Endothelial cell of umbilical vein (primary cell): ENCODE measurements around the gene TTLL7. TPM values are rescaled to one million over a fixed set of nuclear protein-coding genes. Genes with fewer than 3 reads are reported as not detected.

Experiments
- BruUV-seq: library from RNA; stranded (reverse); fragments of 400-500 nt; replicated peaks from 2 replicates; lab custom pipeline; 2021; lab: Mats Ljungman, UMichigan
- CTCF ChIA-PET: fragments of 300-600, 350-600 bp; sonication (Branson Sonifier 250); formaldehyde crosslinking; loops from one replicate; lab custom pipeline; 2021; ENCODE audit warnings: antibody characterized with exemption, inconsistent platforms; lab: Charles Lee
- POLR2A ChIA-PET: fragments of 300-600, 350-600 bp; sonication (Branson Sonifier 250); formaldehyde crosslinking; loops from one replicate; lab custom pipeline; 2021; ENCODE audit warnings: antibody characterized with exemption, inconsistent platforms; lab: Charles Lee
- DNase-seq: peaks from one replicate; pipeline ENCODE4 v3.0.0-alpha.2; 2011; ENCODE audit warnings: low read depth, low spot score
- FAIRE-seq: peaks from 2 replicates; lab custom pipeline; 2011; peaks lifted over from hg19 to GRCh38; lab: Jason Lieb, UNC
- H2AFZ ChIP-seq: 2 replicates; pipeline ENCODE4 v1.6.0; 2012; ENCODE audit warnings: low read depth, low read length, control low read depth, inconsistent platforms
- H3K27ac ChIP-seq: 2 replicates; pipeline ENCODE4 v1.5.1; 2011; ENCODE audit warnings: low read depth, mild to moderate bottlenecking, control low read depth, low read length, moderate library complexity; ENCODE audit not compliant: insufficient read depth
- H3K27me3 ChIP-seq, 2 experiments: 2 replicates each; pipeline versions ENCODE4 v1.6.0 to v1.6.1; 2011; ENCODE audit warnings: low read length in 2 of 2, mixed read lengths in 1 of 2; ENCODE audit not compliant: control insufficient read depth in 2 of 2, insufficient read depth in 2 of 2
- H3K36me3 ChIP-seq, 2 experiments: 2 replicates in 1 of 2; 3 replicates in 1 of 2; pipeline ENCODE4 v1.5.1; 2011; ENCODE audit warnings: low read length in 2 of 2, mild to moderate bottlenecking in 1 of 2, moderate library complexity in 1 of 2; ENCODE audit not compliant: control insufficient read depth in 2 of 2, insufficient read depth in 2 of 2; ENCODE audit errors: extremely low read depth in 1 of 2
- H3K4me1 ChIP-seq: 3 replicates; pipeline ENCODE4 v1.5.1; 2011; ENCODE audit warnings: mild to moderate bottlenecking, low read length; ENCODE audit not compliant: control insufficient read depth, insufficient read depth; ENCODE audit errors: extremely low read depth
- H3K4me2 ChIP-seq: 2 replicates; pipeline ENCODE4 v1.6.1; 2011; ENCODE audit warnings: low read length, control low read depth, mixed read lengths; ENCODE audit not compliant: insufficient read depth
- H3K4me3 ChIP-seq, 3 experiments: fragments of 200-600 bp in 1 of 3; sonication (generic), shearing (Covaris generic) in 1 of 3; replicated peaks in 1 of 3; 2 replicates each; pipeline ENCODE4 v1.5.1; 2011 to 2016; ENCODE audit warnings: control low read depth in 3 of 3, low read length in 3 of 3, mild to moderate bottlenecking in 2 of 3, inconsistent platforms in 1 of 3, low read depth in 1 of 3, moderate library complexity in 1 of 3; ENCODE audit not compliant: insufficient read depth in 1 of 3
- H3K79me2 ChIP-seq: 2 replicates; pipeline ENCODE4 v1.6.0; 2012; ENCODE audit warnings: low read length, inconsistent platforms; ENCODE audit not compliant: control insufficient read depth, insufficient read depth
- H3K9ac ChIP-seq: replicated peaks from 2 replicates; pipeline ENCODE3; 2011; ENCODE audit warnings: low read length, control low read depth; ENCODE audit not compliant: insufficient read depth; ENCODE audit errors: extremely low read depth
- H3K9me1 ChIP-seq: replicated peaks from 3 replicates; pipeline ENCODE4 v1.6.0; 2011; ENCODE audit warnings: mild to moderate bottlenecking, low read length; ENCODE audit not compliant: control insufficient read depth, insufficient read depth; ENCODE audit errors: extremely low read depth
- H3K9me3 ChIP-seq: replicated peaks from 2 replicates; pipeline ENCODE4 v1.5.1; 2012; ENCODE audit warnings: low read length, inconsistent platforms; ENCODE audit not compliant: control insufficient read depth, insufficient read depth
- H4K20me1 ChIP-seq: replicated peaks from 2 replicates; pipeline ENCODE3; 2011; ENCODE audit warnings: mild to moderate bottlenecking, low read length; ENCODE audit not compliant: control insufficient read depth, insufficient read depth; ENCODE audit errors: extremely low read depth
- CTCF ChIP-seq, 2 donors: IDR thresholded peaks; 1 replicate in 1 of 2; 2 replicates in 1 of 2; pipeline ENCODE4 v1.5.1; 2011; ENCODE audit warnings: low read length in 2 of 2, mild to moderate bottlenecking in 2 of 2, moderate library complexity in 2 of 2, control low read depth in 1 of 2, inconsistent platforms in 1 of 2, low read depth in 1 of 2; ENCODE audit not compliant: insufficient read depth in 1 of 2; ENCODE audit errors: extremely low read depth in 1 of 2
- EZH2 ChIP-seq: IDR thresholded peaks from 2 replicates; pipeline ENCODE4 v1.6.1; 2012; ENCODE audit warnings: borderline replicate concordance, low read depth, mild to moderate bottlenecking, moderate library complexity, low read length, inconsistent platforms; ENCODE audit not compliant: severe bottlenecking
- FOS ChIP-seq: IDR thresholded peaks from 2 replicates; pipeline ENCODE4 v1.6.1; 2011; ENCODE audit warnings: mild to moderate bottlenecking, low read length, moderate library complexity, borderline replicate concordance; ENCODE audit not compliant: insufficient read depth
- GATA2 ChIP-seq: IDR thresholded peaks from 2 replicates; pipeline ENCODE4 v1.7.0; 2011; ENCODE audit warnings: low read depth, mild to moderate bottlenecking, moderate library complexity, mixed read lengths, low read length; ENCODE audit not compliant: insufficient read length, insufficient read depth
- JUN ChIP-seq: IDR thresholded peaks from 2 replicates; pipeline ENCODE4 v1.6.1; 2011; ENCODE audit warnings: borderline replicate concordance, low read depth; ENCODE audit not compliant: insufficient read length, insufficient read depth
- MAX ChIP-seq: IDR thresholded peaks from 2 replicates; pipeline ENCODE4 v1.6.1; 2011; ENCODE audit not compliant: insufficient read depth, insufficient read length
- MYC ChIP-seq: IDR thresholded peaks from one replicate; pipeline ENCODE4 v1.6.1; 2011; ENCODE audit warnings: mild to moderate bottlenecking, low read depth, low read length
- POLR2AphosphoS5 ChIP-seq: IDR thresholded peaks from 2 replicates; pipeline ENCODE4 v1.6.1; 2012; ENCODE audit warnings: low read depth, mild to moderate bottlenecking, control low read depth, low read length, moderate library complexity; ENCODE audit not compliant: insufficient read depth
- dilution Hi-C: fragments of 300-500 bp; cut with MboI; formaldehyde crosslinking; loops from one replicate; pipeline ENCODE4 v1.15.0; 2019; ENCODE audit warnings: low sequenced_read_pairs; ENCODE audit not compliant: extremely low pct_ligation_motif_present
- intact Hi-C: fragments of 100-400 bp; cut with micrococcal nuclease; formaldehyde crosslinking; loops from one replicate; pipeline ENCODE4 v1.10.0; 2022
- polyA plus RNA-seq, 4 experiments: library from polyadenylated mRNA; depleted of rRNA in 3 of 4; stranded (reverse) in 3 of 4; unstranded in 1 of 4; fragments of >200 nt; gene quantifications; 2 replicates each; pipeline versions ENCODE4 v1.2.1 to v1.2.3, GENCODE V29; 2011 to 2012; ENCODE audit warnings: missing spikeins in 1 of 4
- total RNA-seq: library from RNA; stranded (reverse); gene quantifications from 2 replicates; pipeline ENCODE4 v1.2.3, GENCODE V29; 2021

The TTLL7 gene
- total and polyA plus RNA-seq, 2 donors (not counting 3 experiments of a cell fraction or from before 2014, with no cell fraction given): 2.1 to 11.7 TPM

GRCh38 chr1:83954166-83954823, 44.6 kb downstream of the TTLL7 start:
- H4K20me1 ChIP-seq: no peaks in the 10 kb centered on the region
- no peak overlapping the region for H3K4me3 ChIP-seq
- H3K27me3 ChIP-seq: no peaks in the 10 kb centered on the region
- no peaks in the 10 kb centered on the region for H3K9me1 ChIP-seq
- no peak overlapping the region for H2AFZ ChIP-seq
- dilution Hi-C loops (no loop called here), intact Hi-C loops (no loop called here)
- DNase-seq: no peak
- POLR2A ChIA-PET: no interaction called here
- no TSS peak for BruUV-seq
- no peaks in the 10 kb centered on the region for H3K79me2 ChIP-seq
- H3K27ac ChIP-seq: no peak overlapping the region
- H3K9me3 ChIP-seq: no peaks in the 10 kb centered on the region
- no peak for FAIRE-seq
- no peaks in the 10 kb centered on the region for H3K4me1 ChIP-seq
- CTCF ChIA-PET: interaction anchor here (0.8 kb wide), 1 partner anchor 20 kb away, joined by 3 read pairs; no protein-coding TSS in a partner anchor
- no peak overlapping the region for H3K4me2 ChIP-seq
- H3K9ac ChIP-seq: no peak overlapping the region
- no peak for TF ChIP-seq FOS
- TF ChIP-seq POLR2AphosphoS5: no peak
- no peak for TF ChIP-seq GATA2
- no peak for TF ChIP-seq JUN
- H3K36me3 ChIP-seq: no peaks in the 10 kb centered on the region

- CTCF ChIA-PET: no interaction called here
- H3K9me1 ChIP-seq: no peaks in the 10 kb centered on the region
- no peak overlapping the region for H3K27ac ChIP-seq
- no peaks in the 10 kb centered on the region for H3K27me3 ChIP-seq
- H4K20me1 ChIP-seq: no peaks in the 10 kb centered on the region
- intact Hi-C loops: no loop called here
- DNase-seq (no peak), FAIRE-seq (no peak)
- no peaks in the 10 kb centered on the region for H3K79me2 ChIP-seq
- POLR2A ChIA-PET: no interaction called here
- no peaks in the 10 kb centered on the region for H3K4me1 ChIP-seq
- no peaks in the 10 kb centered on the region for H3K9me3 ChIP-seq
- BruUV-seq: no TSS peak
- dilution Hi-C loops: no loop called here
- no peak overlapping the region for H3K4me2 ChIP-seq
- TF ChIP-seq MYC: no peak
- TF ChIP-seq POLR2AphosphoS5: no peak
- TF ChIP-seq MAX: no peak
- TF ChIP-seq EZH2: no peak
- no peak for TF ChIP-seq CTCF (IDR thresholded peaks at IDR 0.05; ENCODE audit: extremely low read depth in 1 of 2, insufficient read depth in 1 of 2, low read depth in 1 of 2, low read length in 2 of 2)
- H3K9ac ChIP-seq: no peak overlapping the region
- H3K4me3 ChIP-seq: no peak overlapping the region
- H2AFZ ChIP-seq: no peak overlapping the region
- H3K36me3 ChIP-seq: no peaks in the 10 kb centered on the region
Measured at GRCh38 chr1:83950106-83950661, 48.7 kb downstream of the TTLL7 start.
